Mammary epithelial cell (primary cell): ENCODE measurements around the gene HMG20A.

Experiments used
- EZH2 ChIP-seq: IDR thresholded peaks from 2 replicates; pipeline ENCODE4 v1.6.1; 2012; ENCODE audit warnings: low read length, inconsistent platforms, borderline replicate concordance
- TF ChIP-seq, protein P1 (sequence below), 2 donors: IDR thresholded peaks in 1 of 2; conservative IDR thresholded peaks in 1 of 2; 2 replicates each; pipeline ENCODE4 v1.5.1; 2011 to 2012; ENCODE audit warnings: inconsistent platforms in 2 of 2, low read length in 2 of 2, mild to moderate bottlenecking in 2 of 2, control low read depth in 1 of 2, low read depth in 1 of 2; ENCODE audit not compliant: insufficient read depth in 1 of 2; ENCODE audit errors: extremely low read depth in 1 of 2

DNA sequence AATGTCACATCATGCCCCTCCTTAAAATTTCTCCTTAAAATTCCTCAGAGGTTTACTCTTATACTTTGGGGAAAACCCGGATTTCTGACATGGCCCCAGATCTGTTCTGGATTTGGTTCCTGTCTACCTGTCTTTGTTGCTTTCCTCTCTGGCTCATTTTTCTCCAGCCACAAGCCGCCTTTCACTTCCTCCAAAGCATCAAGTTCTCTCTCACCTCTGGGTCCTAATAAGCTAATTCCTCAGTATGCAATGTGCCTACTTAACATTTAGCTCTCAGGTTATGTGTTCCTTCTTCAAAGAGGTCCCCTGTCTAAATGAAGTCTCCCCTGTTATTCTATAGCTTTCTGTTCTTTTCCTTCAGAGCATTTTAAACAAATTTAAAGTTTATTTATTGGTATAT lies 16.1 kb downstream of the HMG20A start:
- TF ChIP-seq, protein P1, sequence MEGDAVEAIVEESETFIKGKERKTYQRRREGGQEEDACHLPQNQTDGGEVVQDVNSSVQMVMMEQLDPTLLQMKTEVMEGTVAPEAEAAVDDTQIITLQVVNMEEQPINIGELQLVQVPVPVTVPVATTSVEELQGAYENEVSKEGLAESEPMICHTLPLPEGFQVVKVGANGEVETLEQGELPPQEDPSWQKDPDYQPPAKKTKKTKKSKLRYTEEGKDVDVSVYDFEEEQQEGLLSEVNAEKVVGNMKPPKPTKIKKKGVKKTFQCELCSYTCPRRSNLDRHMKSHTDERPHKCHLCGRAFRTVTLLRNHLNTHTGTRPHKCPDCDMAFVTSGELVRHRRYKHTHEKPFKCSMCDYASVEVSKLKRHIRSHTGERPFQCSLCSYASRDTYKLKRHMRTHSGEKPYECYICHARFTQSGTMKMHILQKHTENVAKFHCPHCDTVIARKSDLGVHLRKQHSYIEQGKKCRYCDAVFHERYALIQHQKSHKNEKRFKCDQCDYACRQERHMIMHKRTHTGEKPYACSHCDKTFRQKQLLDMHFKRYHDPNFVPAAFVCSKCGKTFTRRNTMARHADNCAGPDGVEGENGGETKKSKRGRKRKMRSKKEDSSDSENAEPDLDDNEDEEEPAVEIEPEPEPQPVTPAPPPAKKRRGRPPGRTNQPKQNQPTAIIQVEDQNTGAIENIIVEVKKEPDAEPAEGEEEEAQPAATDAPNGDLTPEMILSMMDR (conservative IDR thresholded peaks at IDR 0.05 in 1 of 2, IDR thresholded peaks at IDR 0.05 in 1 of 2; ENCODE audit: extremely low read depth in 1 of 2, insufficient read depth in 1 of 2, low read depth in 1 of 2, low read length in 2 of 2), result no peak
- no peak for TF ChIP-seq EZH2
